ENCODE results near the gene SLC29A3. TPM values are rescaled to one million over a fixed set of nuclear protein-coding genes. Genes with fewer than 3 reads are reported as not detected.

SLC29A3 gene
- total RNA-seq, 1 experiment from 2014 or later, result 7.6 TPM

- H3K27me3 ChIP-seq (ENCODE audit: control insufficient read depth, insufficient read depth, low read length), result no peaks in the 10 kb centered on the region
- BruUV-seq (replicated peaks), result no TSS peak
- no peak overlapping the region for H3K4me3 ChIP-seq (ENCODE audit: low read depth in 2 of 2, low read length in 2 of 2)
- H3K36me3 ChIP-seq (ENCODE audit: control insufficient read depth, insufficient read depth, low read length), result no peaks in the 10 kb centered on the region
- intact Hi-C loops (cut with micrococcal nuclease; ENCODE audit: unreplicated experiment), result no loop called here
- no peaks in the 10 kb centered on the region for H3K4me1 ChIP-seq (ENCODE audit: control insufficient read depth, insufficient read depth, low read length)
- DNase-seq (ENCODE audit: low read depth, low spot score) (no peak), ATAC-seq (no peak)
- H3K27ac ChIP-seq (ENCODE audit: low read length), result no peak overlapping the region
- TF ChIP-seq SIN3A (IDR thresholded peaks at IDR 0.05; ENCODE audit: borderline replicate concordance, insufficient read depth, low read depth, low read length), result no peak
- no peak for TF ChIP-seq REST (IDR thresholded peaks at IDR 0.05; ENCODE audit: insufficient read depth in 1 of 2, low read depth in 2 of 2, low read length in 1 of 2)
- TF ChIP-seq TCF7L2 (IDR thresholded peaks at IDR 0.05; ENCODE audit: low read depth, low read length), result no peak
- TF ChIP-seq POLR2AphosphoS5 (IDR thresholded peaks at IDR 0.05; ENCODE audit: low read depth, low read length), result no peak
- no peak for TF ChIP-seq CTCF (IDR thresholded peaks at IDR 0.05)
- POLR2A ChIA-PET, result no interaction called here
- CTCF ChIA-PET, result no interaction called here
- no peaks in the 10 kb centered on the region for H3K9me3 ChIP-seq (ENCODE audit: control insufficient read depth, insufficient read depth, low read depth, low read length)
- in situ Hi-C loops (cut with HindIII; ENCODE audit: low pct_unique_long_range_greater_than_20kb, low sequenced_read_pairs), result no loop called here
These were observed 30.6 kb upstream of the SLC29A3 start for GRCh38 chr10:71288461-71288860.

- H3K4me1 ChIP-seq (ENCODE audit: control insufficient read depth, insufficient read depth, low read length), result no peaks in the 10 kb centered on the region
- no peak overlapping the region for H3K27ac ChIP-seq (ENCODE audit: low read length)
- ChIA-PET CTCF (no interaction called here), POLR2A (no interaction called here)
- H3K27me3 ChIP-seq (ENCODE audit: control insufficient read depth, insufficient read depth, low read length), result no peaks in the 10 kb centered on the region
- DNase-seq (ENCODE audit: low read depth, low spot score) (no peak), ATAC-seq (no peak)
- intact Hi-C loops (cut with micrococcal nuclease; ENCODE audit: unreplicated experiment) (no loop called here), in situ Hi-C loops (cut with HindIII; ENCODE audit: low pct_unique_long_range_greater_than_20kb, low sequenced_read_pairs) (no loop called here)
- no peaks in the 10 kb centered on the region for H3K36me3 ChIP-seq (ENCODE audit: control insufficient read depth, insufficient read depth, low read length)
- H3K9me3 ChIP-seq (ENCODE audit: control insufficient read depth, insufficient read depth, low read depth, low read length), result no peaks in the 10 kb centered on the region
- BruUV-seq (replicated peaks), result no TSS peak
- no peak for TF ChIP-seq TCF7L2 (IDR thresholded peaks at IDR 0.05; ENCODE audit: low read depth, low read length)
- no peak for TF ChIP-seq SIN3A (IDR thresholded peaks at IDR 0.05; ENCODE audit: borderline replicate concordance, insufficient read depth, low read depth, low read length)
- TF ChIP-seq POLR2AphosphoS5 (IDR thresholded peaks at IDR 0.05; ENCODE audit: low read depth, low read length), result no peak
- TF ChIP-seq CTCF (IDR thresholded peaks at IDR 0.05), result no peak
- no peak for TF ChIP-seq REST (IDR thresholded peaks at IDR 0.05; ENCODE audit: insufficient read depth in 1 of 2, low read depth in 2 of 2, low read length in 1 of 2)
- no peak overlapping the region for H3K4me3 ChIP-seq (ENCODE audit: low read depth in 2 of 2, low read length in 2 of 2)
These were observed 29.5 kb upstream of the SLC29A3 start for GRCh38 chr10:71289421-71290130.

Measured in Panc1 (cell line).